DMS79 (cell line): ENCODE results near the gene EBLN1.
A peak's percentile ranks its signal among the peaks of the same experiment; 100 is the strongest.

Experiments used
- DNase-seq: peaks from one replicate; lab custom pipeline; 2025; lab: John Stamatoyannopoulos, UW

EBLN1 gene

GRCh38 chr10:22217842-22218241, at the start of gene EBLN1:
TSS of gene EBLN1 (minus strand) at chr10:22218015. CDS start at chr10:22209983, 8,032 bp downstream.
- DNase-seq: no peak

- no peak for DNase-seq
Observed at GRCh38 chr10:22265839-22266537, 48.2 kb upstream of the EBLN1 start.

GRCh38 chr10:22263106-22263505, 45.3 kb upstream of the EBLN1 start:
- no peak for DNase-seq

- no peak for DNase-seq
Observed at GRCh38 chr10:22259280-22259679, 41.5 kb upstream of the EBLN1 start.

DNA sequence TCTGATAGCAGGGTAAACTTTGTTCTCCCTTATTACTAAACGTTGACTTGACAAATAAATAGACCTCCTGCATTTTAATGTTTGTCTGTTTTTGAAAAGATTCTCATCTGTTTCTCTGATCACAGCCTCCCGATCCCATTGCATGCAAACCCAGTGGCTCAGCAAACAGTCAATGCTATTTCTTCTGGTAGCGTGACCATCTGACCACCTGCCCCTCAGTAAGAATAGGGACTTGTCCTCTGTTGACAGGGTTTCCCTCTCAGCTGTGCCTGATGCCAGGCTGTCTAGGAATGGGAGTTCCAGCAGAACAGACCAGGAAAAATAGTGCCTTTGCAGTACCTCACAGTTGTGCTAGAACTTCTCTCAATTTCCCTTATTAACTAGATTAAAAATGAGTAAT, 40.7 kb upstream of the EBLN1 start:
- DNase-seq: no peak

DNA sequence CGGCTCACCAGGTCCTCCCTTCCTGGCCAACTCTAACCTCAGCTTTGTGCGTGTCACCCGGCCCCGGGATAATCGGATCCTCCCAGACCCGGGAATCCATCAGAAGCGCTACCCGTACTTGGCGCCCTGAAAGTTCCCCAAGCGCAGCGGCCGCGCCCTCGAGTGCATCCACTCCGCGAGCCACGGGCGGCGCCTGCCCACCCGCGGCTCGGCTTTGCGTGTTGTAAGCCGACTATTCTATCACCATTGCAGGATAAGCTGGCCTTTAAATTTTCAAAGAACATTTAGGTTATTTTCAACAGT, 35.7 kb upstream of the EBLN1 start:
- no peak for DNase-seq

DNA sequence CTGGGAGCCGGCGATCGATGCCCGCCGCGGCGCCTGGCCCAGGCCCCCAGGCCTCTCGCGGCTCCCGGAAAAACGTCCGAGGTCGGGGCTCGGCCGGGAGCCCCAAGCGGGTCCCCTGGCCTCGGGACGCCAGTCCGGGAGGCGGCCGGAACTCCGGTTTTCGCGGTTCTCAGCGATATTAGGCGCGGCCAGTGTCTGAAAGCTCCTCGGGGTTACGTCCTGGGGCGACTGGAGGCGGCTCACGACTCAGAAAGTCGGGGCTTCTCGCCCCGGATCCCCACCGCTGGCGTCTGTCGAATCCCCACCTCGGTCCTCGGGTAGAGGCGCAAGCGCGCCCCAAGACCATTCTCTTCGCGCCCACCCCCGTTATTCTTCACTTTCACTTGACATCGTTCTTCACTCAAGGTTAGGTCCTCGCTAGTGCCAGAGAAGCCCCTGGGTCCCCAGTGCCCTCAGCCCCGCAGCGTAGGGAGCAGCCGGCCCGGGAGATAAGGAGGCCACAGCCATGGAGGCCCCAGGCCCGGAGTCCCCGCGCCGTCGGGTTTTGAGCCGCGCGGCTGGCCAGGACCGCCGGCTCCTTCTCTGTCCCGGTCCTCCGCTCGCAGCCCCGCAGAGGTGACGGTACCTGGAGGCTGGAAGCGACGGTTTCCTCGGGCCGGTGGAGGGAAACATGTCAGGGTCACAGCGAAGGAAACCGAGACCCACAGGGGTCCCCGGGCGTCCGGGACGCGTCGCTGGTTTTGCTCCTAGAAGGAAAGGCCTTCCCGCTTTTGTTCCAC, 35.2 kb upstream of the EBLN1 start:
- DNase-seq: no peak

DNA sequence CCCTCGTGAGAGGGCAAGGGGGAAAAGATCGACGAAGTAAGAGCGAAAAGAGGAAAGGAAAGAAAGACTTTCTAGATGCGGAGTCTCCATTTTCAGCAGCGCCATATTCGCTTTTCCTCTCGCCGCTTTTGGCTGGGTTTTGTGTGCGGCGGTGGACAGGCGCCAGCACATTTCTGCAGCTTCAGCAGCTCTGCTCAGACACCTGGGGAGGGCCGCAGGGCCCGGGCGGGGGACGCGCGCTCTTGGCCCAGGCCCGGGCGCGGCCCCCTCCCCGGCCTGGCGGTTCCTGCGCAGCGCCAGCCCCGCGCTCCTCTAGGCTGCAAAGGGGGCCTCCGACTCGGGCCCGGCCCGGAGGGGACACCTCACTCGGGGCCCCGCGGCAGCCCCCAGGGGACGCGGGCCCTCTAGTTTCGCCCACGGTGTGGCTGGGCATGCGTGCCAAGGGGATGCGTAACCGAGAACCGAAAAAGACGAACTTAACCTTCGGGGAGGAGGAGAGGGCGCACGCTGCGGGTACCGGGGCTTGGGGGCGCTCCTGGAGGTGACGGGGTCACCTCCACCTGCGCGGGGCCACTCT, 34.5 kb upstream of the EBLN1 start:
- DNase-seq: no peak

- peak; percentile 27 for DNase-seq
Observed at GRCh38 chr10:22251751-22252223, 34.0 kb upstream of the EBLN1 start.

GRCh38 chr10:22250897-22251660, 33.3 kb upstream of the EBLN1 start:
- no peak for DNase-seq

- DNase-seq: no peak
Observed at GRCh38 chr10:22247636-22248035, 29.8 kb upstream of the EBLN1 start.

DNA sequence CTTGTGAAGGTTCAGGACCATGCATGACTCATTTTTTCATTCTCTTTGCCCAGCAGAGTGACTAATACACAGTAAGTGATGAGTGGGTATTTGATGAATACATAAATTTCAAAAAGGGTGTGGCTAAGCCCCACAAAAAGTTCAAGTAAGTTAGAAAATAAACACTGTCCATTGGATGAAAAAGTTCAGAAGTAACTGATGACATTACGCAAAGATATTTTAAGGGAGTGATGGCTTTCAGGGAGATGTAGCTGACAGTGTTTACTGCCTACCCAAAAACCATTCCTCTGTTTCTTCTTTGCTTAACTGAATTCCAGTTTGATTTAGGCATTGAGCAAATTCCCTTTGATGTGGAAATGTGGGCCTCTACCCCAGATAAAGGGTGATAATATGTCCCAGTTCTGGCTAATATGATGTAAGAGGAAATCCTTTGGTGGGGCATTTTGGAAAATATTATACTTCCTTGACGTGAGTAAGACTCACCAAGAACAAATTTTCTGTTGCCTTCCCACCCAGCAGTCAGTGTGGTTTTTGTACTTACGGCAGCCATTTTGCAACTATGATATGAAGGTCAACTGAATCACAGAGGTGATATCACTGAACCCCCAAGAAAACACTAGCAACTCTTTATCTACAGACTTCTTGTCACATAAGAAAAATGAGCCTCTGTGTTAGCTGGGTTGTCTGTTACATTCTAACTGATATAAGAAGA, 29.0 kb upstream of the EBLN1 start:
- DNase-seq: no peak

DNA sequence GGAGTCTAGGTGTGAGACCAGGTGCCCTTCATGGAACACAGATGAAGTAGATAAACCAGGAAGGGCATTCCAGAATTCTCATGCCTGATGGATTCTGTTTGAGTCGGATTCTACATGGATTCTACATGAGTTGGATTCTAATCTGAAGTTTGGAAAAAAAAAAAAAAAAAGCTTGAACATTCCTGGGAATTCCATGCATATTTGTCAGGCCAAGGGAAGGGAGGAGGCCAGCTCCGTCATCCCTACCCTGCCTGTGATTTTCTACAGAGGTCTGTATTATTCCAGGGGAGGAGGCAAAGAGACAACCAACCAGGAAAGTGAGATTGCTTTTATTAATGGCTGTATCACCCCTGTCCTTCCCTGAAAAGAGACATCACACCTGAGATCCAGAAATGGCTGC, 27.8 kb upstream of the EBLN1 start:
- DNase-seq: no peak

DNA sequence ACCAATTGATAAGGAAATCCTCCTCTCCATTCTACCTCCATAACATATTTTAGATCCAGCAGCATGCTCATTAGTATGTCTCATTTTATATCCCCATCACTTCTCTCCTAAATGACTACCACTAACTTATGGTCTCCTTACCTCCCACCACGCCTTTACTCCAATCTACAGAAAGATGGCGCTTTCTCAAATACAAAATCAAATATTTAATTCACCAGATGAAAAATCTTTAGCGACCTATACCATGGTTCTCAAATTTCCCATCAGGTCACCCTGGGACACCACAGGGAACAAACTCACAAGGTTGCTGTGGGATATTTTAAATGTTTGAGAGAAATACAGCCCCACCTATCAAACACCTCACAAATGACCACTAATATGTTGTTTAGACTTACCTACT, 27.0 kb upstream of the EBLN1 start:
- DNase-seq: no peak

DNA sequence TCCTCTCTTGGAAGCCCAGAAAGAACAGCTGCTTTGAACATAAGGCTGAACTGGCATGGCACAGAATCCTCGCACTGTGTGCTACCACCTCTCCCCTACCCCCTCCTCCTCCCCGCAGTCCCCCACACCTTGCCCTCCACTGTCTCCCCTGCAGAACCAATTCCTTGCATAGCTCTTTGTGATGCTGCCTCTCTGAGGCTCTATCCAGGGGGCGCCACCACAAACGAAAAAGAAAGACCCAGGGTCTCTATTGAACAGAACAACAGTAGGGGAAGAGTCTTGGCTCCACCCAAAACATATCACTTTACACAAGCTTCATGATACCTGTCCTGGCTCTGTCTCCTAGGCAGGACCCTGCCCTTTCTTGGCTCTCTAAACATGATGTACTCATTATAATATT, 26.2 kb upstream of the EBLN1 start:
- no peak for DNase-seq

- DNase-seq: no peak
Observed at GRCh38 chr10:22243321-22243720, 25.5 kb upstream of the EBLN1 start.

GRCh38 chr10:22231260-22231659, 13.4 kb upstream of the EBLN1 start:
- DNase-seq: no peak

GRCh38 chr10:22230158-22230833, 12.5 kb upstream of the EBLN1 start:
- DNase-seq: peak; percentile 56

- no peak for DNase-seq
Observed at GRCh38 chr10:22229802-22230157, 12.0 kb upstream of the EBLN1 start.

- peak; percentile 56 for DNase-seq
Observed at GRCh38 chr10:22228943-22229801, 11.4 kb upstream of the EBLN1 start.
